Measurements from ENCODE around the gene FSHR. TPM values are rescaled to one million over a fixed set of nuclear protein-coding genes. Genes with fewer than 3 reads are reported as not detected.

Gene FSHR, protein sequence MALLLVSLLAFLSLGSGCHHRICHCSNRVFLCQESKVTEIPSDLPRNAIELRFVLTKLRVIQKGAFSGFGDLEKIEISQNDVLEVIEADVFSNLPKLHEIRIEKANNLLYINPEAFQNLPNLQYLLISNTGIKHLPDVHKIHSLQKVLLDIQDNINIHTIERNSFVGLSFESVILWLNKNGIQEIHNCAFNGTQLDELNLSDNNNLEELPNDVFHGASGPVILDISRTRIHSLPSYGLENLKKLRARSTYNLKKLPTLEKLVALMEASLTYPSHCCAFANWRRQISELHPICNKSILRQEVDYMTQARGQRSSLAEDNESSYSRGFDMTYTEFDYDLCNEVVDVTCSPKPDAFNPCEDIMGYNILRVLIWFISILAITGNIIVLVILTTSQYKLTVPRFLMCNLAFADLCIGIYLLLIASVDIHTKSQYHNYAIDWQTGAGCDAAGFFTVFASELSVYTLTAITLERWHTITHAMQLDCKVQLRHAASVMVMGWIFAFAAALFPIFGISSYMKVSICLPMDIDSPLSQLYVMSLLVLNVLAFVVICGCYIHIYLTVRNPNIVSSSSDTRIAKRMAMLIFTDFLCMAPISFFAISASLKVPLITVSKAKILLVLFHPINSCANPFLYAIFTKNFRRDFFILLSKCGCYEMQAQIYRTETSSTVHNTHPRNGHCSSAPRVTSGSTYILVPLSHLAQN
- total RNA-seq (not detected), polyA plus RNA-seq (not detected)

DNA sequence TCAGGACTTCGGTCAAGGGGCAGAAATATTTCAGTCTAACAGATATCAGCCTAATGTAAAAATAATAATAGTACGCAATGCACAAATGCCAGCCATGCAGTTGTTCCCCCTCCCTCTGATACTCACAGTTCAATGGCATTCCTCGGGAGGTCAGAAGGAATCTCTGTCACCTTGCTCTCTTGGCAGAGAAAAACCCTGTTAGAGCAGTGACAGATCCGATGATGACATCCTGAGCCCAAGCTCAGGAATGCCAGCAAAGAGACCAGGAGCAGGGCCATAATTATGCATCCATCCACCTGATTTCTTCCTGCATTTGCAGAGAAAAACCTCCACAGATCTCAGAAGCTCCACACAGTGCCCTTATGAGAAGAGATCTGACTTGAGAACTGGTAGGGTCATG lies at the start of gene FSHR:
Gene FSHR (minus strand): TSS at position 376 of the 400 bp plus-strand sequence. CDS start 98 bp downstream, at position 278.
- FAIRE-seq (no peak), DNase-seq (no peak), ATAC-seq (no peak)
- Histone ChIP-seq H3K36me3 (no peaks in the 10 kb centered on the region), H3K4me1 (no peaks in the 10 kb centered on the region), H3K9me3 (no peaks in the 10 kb centered on the region), H3K27ac (no peak within 1 kb of the TSS), H3K4me3 (no peak within 1 kb of the TSS), H3K27me3 (no peaks in the 10 kb centered on the region)
- 21 to 22% methylated on average over 4 of the region's 4 CpGs for WGBS, 2 donors
- TF ChIP-seq, protein P1, sequence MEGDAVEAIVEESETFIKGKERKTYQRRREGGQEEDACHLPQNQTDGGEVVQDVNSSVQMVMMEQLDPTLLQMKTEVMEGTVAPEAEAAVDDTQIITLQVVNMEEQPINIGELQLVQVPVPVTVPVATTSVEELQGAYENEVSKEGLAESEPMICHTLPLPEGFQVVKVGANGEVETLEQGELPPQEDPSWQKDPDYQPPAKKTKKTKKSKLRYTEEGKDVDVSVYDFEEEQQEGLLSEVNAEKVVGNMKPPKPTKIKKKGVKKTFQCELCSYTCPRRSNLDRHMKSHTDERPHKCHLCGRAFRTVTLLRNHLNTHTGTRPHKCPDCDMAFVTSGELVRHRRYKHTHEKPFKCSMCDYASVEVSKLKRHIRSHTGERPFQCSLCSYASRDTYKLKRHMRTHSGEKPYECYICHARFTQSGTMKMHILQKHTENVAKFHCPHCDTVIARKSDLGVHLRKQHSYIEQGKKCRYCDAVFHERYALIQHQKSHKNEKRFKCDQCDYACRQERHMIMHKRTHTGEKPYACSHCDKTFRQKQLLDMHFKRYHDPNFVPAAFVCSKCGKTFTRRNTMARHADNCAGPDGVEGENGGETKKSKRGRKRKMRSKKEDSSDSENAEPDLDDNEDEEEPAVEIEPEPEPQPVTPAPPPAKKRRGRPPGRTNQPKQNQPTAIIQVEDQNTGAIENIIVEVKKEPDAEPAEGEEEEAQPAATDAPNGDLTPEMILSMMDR (IDR thresholded peaks at IDR 0.05), result no peak
- intact Hi-C loops (cut with DNase I), result no loop called here

- no peak overlapping the region for H3K27ac ChIP-seq
- H3K4me1 ChIP-seq, result no peaks in the 10 kb centered on the region
- ATAC-seq, result no peak
- FAIRE-seq, result no peak
- intact Hi-C loops (cut with DNase I), result no loop called here
- H3K4me3 ChIP-seq, result no peak overlapping the region
- WGBS, 2 donors, result 43 to 53% methylated on average over 2 of the region's 2 CpGs
- TF ChIP-seq, protein P1 (IDR thresholded peaks at IDR 0.05), result no peak
- DNase-seq, result no peak
- H3K36me3 ChIP-seq, result no peaks in the 10 kb centered on the region
- no peaks in the 10 kb centered on the region for H3K27me3 ChIP-seq
- H3K9me3 ChIP-seq, result no peaks in the 10 kb centered on the region
These were observed 45.0 kb upstream of the FSHR start for GRCh38 chr2:49199266-49199665.

- TF ChIP-seq, protein P1 (IDR thresholded peaks at IDR 0.05), result no peak
- WGBS, 2 donors, result 80 to 97% methylated on average over 1 of the region's 1 CpG
- DNase-seq, result no peak
- no peaks in the 10 kb centered on the region for H3K36me3 ChIP-seq
- intact Hi-C loops (cut with DNase I), result no loop called here
- no peak overlapping the region for H3K27ac ChIP-seq
- FAIRE-seq, result no peak
- no peaks in the 10 kb centered on the region for H3K9me3 ChIP-seq
- H3K4me1 ChIP-seq, result no peaks in the 10 kb centered on the region
- ATAC-seq, result no peak
- H3K27me3 ChIP-seq, result no peaks in the 10 kb centered on the region
- no peak overlapping the region for H3K4me3 ChIP-seq
These were observed 40.4 kb upstream of the FSHR start for GRCh38 chr2:49194701-49195100.

DNA sequence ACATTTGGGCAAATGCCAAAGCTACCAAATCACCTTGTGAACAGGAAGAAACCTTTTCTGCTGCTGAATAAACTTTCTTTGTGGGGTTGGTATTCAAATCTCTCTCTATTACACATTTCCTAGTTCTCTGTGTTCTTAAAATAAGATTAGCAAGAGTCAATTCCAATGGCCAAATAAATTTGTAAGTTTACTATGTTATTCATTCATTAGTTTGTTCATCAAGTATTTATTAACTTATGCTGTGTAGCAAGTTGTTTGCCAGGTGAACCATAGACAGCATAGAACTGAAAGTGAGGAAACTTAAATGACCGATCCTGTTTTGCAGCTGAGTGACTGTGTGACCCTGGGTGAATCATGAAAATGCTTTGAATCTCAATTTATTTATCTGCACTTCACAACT lies 37.7 kb upstream of the FSHR start:
- FAIRE-seq (no peak), DNase-seq (no peak), ATAC-seq (peak in 1 of 4 donors; percentile 48)
- no peaks in the 10 kb centered on the region for H3K4me1 ChIP-seq
- no peaks in the 10 kb centered on the region for H3K9me3 ChIP-seq
- H3K27ac ChIP-seq, result no peak overlapping the region
- TF ChIP-seq, protein P1 (IDR thresholded peaks at IDR 0.05), result no peak
- H3K27me3 ChIP-seq, result no peaks in the 10 kb centered on the region
- WGBS, 2 donors, result 53 to 60% methylated on average over 1 of the region's 1 CpG
- H3K4me3 ChIP-seq, result no peak overlapping the region
- no peaks in the 10 kb centered on the region for H3K36me3 ChIP-seq
- intact Hi-C loops (cut with DNase I), result no loop called here

Measured in pancreas (tissue), 10 donors.